ENCODE measurements around the gene HCN2. TPM values are rescaled to one million over a fixed set of nuclear protein-coding genes. Genes with fewer than 3 reads are reported as not detected.

Gene HCN2
- total RNA-seq, 2 experiments from 2014 or later, result 0.18 TPM

DNA sequence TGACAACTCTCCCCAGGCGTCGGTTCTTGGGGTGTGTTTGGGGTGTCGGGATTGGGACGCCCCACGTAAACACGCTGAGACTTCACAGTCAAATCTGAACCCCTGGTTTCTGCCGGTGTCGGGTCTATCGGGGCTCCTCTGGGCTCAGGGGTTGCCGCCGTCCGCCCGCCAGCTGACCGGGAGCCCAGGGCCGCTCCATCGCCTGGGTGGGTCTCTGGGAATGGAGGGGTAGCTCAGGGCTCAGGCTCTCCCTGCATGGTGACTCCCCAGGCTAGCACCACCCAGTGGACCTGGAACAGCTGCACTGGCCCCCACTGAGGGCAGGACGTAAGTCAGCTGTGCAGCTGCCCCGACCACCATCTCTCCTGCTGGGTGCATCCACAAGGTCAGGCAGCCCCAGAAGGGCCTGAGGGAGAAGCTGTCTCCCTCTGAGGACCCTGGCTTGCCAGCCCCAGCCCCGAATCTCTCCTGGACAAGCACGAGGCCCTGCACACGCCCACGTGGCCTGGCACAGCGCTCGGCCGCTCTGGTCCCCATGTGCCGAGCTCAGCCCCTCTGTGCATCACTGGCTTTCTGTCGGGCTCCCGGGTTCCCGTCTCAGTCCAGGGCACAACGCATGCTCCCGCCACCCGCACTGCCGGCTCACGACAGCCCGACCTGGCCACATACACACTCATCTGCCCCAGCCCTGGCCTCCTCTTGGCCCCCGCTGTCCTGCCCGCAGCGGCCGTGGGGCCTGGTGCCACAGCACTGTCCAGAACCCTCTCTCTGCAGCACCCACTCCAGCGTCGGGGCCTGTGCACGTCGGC, 67.3 kb downstream of the HCN2 start:
- Mint-ChIP-seq H3K27me3 (no peaks in the 10 kb centered on the region), H3K9me3 (no peaks in the 10 kb centered on the region), H3K27ac (no peak overlapping the region), H3K36me3 (ENCODE audit: low read depth) (peaks cover 45% of the 10 kb centered on the region), H3K4me3 (no peak overlapping the region), H3K4me1 (ENCODE audit: low read depth) (peaks cover 42% of the 10 kb centered on the region)
- DNase-seq, result no peak
- ATAC-seq, result no peak
- TF ChIP-seq, protein P1, sequence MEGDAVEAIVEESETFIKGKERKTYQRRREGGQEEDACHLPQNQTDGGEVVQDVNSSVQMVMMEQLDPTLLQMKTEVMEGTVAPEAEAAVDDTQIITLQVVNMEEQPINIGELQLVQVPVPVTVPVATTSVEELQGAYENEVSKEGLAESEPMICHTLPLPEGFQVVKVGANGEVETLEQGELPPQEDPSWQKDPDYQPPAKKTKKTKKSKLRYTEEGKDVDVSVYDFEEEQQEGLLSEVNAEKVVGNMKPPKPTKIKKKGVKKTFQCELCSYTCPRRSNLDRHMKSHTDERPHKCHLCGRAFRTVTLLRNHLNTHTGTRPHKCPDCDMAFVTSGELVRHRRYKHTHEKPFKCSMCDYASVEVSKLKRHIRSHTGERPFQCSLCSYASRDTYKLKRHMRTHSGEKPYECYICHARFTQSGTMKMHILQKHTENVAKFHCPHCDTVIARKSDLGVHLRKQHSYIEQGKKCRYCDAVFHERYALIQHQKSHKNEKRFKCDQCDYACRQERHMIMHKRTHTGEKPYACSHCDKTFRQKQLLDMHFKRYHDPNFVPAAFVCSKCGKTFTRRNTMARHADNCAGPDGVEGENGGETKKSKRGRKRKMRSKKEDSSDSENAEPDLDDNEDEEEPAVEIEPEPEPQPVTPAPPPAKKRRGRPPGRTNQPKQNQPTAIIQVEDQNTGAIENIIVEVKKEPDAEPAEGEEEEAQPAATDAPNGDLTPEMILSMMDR (IDR thresholded peaks at IDR 0.05), result no peak
- POLR2A ChIA-PET, result interaction anchor here (0.7 to 1.8 kb wide), 3 partner anchors 11 to 25 kb away, joined by 3 to 7 read pairs (median 3); no protein-coding TSS in a partner anchor
- intact Hi-C loops (cut with micrococcal nuclease), result no loop called here
- CTCF ChIA-PET, result interaction anchor here (1.1 kb wide), 1 partner anchor 77 kb away, joined by 4 read pairs; no protein-coding TSS in a partner anchor

DNA sequence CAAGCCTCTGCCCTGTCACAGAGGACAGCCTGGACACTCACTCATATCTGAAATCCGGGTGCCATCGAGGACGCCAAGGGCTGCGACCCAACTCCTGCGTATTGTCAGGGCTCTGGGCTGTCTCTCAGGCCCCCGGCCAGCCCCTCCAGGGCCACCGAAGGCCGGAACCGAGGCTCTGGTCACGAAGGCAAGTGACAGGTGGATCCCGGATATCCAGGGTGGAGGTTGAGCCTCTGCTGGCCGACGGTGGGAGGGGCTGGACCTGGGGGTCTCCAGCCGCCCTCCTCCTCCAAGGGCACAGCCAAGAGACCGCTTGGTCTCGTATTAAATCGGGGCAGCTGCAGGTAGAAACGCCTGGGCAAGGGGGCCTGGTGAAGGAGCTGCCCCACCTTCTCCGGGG, 67.9 kb downstream of the HCN2 start:
- Mint-ChIP-seq H3K27ac (no peak overlapping the region), H3K27me3 (no peaks in the 10 kb centered on the region), H3K4me3 (no peak overlapping the region), H3K4me1 (ENCODE audit: low read depth) (peaks cover 42% of the 10 kb centered on the region), H3K9me3 (no peaks in the 10 kb centered on the region), H3K36me3 (ENCODE audit: low read depth) (peaks cover 47% of the 10 kb centered on the region)
- ChIA-PET CTCF (no interaction called here), POLR2A (interaction anchor here (1.8 kb wide), 1 partner anchor 23 kb away, joined by 7 read pairs; no protein-coding TSS in a partner anchor)
- DNase-seq, result no peak
- no peak for ATAC-seq
- intact Hi-C loops (cut with micrococcal nuclease), result no loop called here
- TF ChIP-seq, protein P1 (IDR thresholded peaks at IDR 0.05), result no peak

DNA sequence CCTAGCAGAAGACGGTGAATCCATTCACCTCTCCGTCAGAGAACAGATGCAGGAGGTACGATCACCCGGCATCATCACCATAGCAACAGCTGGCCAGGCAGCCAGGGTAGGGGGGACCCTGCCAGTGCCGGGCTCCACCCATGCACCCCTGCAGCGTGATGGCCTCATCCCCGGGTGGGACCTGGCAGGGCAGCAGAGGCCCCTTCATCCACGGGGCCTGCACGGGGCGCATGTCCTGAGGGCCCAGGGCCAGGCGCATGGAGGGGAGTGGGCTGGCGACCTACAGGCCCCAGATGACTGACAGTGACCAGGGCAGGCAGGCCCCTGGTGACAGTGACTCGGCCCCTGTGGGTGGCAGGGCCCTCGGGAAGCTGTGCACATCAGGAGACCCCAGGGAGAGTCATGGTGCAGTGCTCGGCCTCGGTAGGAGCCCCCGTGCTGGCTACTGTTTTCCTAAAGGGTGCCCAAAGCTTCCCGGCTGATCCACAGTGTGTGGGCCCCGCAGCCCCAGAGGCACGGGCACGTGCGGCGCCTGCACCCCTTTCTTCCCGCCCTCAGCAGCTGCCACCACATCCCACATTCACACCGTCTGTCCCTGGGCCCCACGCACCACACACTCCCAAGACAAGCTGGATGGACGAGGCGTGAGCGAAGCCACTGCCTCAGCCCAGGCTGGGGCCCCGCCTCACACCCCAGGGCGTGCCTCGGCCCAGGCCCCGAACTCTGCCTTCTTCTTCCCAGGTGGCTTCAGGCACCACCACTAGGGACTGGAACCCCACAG, 68.6 kb downstream of the HCN2 start:
- no peaks in the 10 kb centered on the region for H3K27me3 Mint-ChIP-seq
- peak overlapping the region; percentile 25 for H3K27ac Mint-ChIP-seq
- no peaks in the 10 kb centered on the region for H3K9me3 Mint-ChIP-seq
- POLR2A ChIA-PET, result interaction anchor here (1.2 kb wide), 1 partner anchor 26 kb away, joined by 4 read pairs; no protein-coding TSS in a partner anchor
- CTCF ChIA-PET, result no interaction called here
- DNase-seq, result no peak
- intact Hi-C loops (cut with micrococcal nuclease), result no loop called here
- TF ChIP-seq, protein P1 (IDR thresholded peaks at IDR 0.05), result no peak
- peaks cover 47% of the 10 kb centered on the region for H3K36me3 Mint-ChIP-seq (ENCODE audit: low read depth)
- no peak for ATAC-seq
- peaks cover 42% of the 10 kb centered on the region for H3K4me1 Mint-ChIP-seq (ENCODE audit: low read depth)
- H3K4me3 Mint-ChIP-seq, result no peak overlapping the region

DNA sequence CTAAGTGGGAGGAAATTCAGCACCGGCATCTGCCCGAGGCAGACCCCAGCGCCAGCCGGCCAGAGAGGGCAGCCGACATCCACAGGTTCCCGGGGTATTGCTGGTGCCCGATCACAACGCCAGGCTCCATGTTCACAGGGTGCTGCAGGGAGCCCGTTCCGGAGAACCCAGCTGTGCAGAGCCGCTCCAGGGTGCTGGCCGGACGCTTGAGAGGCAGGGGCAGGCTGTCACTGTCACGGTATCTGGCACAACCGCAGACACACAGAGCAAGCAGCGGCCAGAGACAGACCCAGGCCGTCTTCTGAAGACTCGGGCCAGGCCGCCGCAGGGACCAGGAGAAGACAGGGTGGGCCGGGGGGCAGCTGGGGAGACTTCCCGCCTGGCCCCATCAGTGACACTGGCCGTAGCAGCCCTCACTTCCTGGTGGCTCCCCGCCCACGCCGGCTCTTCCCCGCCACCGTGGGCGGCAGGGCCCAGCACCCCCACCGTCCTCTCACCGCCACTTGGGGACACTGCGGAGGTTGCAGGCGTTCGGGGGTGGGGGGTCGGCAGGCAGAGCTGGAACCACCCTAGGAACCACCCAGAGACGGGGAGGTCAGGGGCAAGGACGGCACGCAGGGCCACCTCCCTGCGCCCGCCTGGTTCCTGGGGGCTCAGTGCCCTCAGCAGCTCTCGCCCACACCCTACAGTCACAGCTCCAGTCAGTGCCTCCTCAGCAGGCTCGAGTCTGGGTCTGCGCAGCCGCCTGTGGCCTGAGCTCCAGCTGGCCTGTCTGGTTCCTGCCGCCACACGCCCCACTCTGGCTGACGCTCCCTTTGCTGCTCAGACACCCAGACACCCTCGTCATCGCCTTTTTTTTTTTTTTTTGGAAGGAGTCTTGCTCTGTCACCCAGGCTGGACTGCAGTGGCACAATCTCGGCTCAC, 69.5 kb downstream of the HCN2 start:
- CTCF ChIA-PET, result interaction anchor here (1.2 kb wide), 1 partner anchor 70 kb away, joined by 3 read pairs; no protein-coding TSS in a partner anchor
- TF ChIP-seq, protein P1 (IDR thresholded peaks at IDR 0.05), result no peak
- Mint-ChIP-seq H3K27me3 (no peaks in the 10 kb centered on the region), H3K4me3 (peak overlapping the region; percentile 95), H3K27ac (peak overlapping the region; percentile 93), H3K9me3 (no peaks in the 10 kb centered on the region), H3K4me1 (ENCODE audit: low read depth) (peaks cover 42% of the 10 kb centered on the region), H3K36me3 (ENCODE audit: low read depth) (peaks cover 45% of the 10 kb centered on the region)
- ATAC-seq, result no peak
- peak; percentile 47 for DNase-seq
- POLR2A ChIA-PET, result interaction anchor here (1.2 to 2.4 kb wide), 3 partner anchors 12 to 82 kb away, joined by 3 to 6 read pairs (median 4); no protein-coding TSS in a partner anchor
- intact Hi-C loops (cut with micrococcal nuclease), result no loop called here
